Panc1 (cell line): Measurements from ENCODE around the gene FRS2.

Experiments used
- POLR2AphosphoS5 ChIP-seq: IDR thresholded peaks from 2 replicates; pipeline ENCODE4 v1.6.1; 2012; ENCODE audit warnings: mild to moderate bottlenecking, low read depth, low read length, moderate library complexity
- TF ChIP-seq, protein P1 (sequence below): fragments of 450-650 bp; IDR thresholded peaks from 2 replicates; pipeline ENCODE4 v1.5.1; 2017; ENCODE audit warnings: mild to moderate bottlenecking

DNA sequence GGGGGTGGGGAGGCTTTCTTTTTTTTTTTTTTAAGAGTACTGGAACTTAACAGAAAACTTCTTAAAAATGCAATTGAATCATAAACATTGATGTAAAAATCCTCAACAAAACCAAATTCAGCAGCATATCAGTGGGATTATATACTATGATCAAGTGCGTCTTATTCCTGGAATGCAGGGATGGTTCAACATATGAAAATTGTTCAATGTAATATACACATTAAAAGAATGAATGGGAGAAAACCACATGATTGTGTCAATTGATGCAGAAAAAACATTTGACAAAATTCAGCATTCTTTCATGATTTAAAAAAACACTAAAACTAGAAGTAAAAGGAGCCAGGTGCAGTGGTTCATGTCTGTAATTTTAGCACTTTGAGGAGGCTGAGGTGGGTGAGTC, 73.9 kb downstream of the FRS2 start:
- TF ChIP-seq, protein P1, sequence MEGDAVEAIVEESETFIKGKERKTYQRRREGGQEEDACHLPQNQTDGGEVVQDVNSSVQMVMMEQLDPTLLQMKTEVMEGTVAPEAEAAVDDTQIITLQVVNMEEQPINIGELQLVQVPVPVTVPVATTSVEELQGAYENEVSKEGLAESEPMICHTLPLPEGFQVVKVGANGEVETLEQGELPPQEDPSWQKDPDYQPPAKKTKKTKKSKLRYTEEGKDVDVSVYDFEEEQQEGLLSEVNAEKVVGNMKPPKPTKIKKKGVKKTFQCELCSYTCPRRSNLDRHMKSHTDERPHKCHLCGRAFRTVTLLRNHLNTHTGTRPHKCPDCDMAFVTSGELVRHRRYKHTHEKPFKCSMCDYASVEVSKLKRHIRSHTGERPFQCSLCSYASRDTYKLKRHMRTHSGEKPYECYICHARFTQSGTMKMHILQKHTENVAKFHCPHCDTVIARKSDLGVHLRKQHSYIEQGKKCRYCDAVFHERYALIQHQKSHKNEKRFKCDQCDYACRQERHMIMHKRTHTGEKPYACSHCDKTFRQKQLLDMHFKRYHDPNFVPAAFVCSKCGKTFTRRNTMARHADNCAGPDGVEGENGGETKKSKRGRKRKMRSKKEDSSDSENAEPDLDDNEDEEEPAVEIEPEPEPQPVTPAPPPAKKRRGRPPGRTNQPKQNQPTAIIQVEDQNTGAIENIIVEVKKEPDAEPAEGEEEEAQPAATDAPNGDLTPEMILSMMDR = no peak
- TF ChIP-seq POLR2AphosphoS5 = no peak
